RWPE1 (cell line): Measurements from ENCODE around the gene TNNI2.

Experiments used
- CTCF ChIA-PET: fragments of 350-600 bp; sonication (Branson Sonifier 250); formaldehyde crosslinking; extraction: SDS; loops from one replicate; lab custom pipeline; 2021; lab: Yijun Ruan, JAX
- POLR2A ChIA-PET: fragments of 400-600 bp; formaldehyde crosslinking; extraction: SDS; loops from one replicate; lab custom pipeline; 2020; ENCODE audit warnings: antibody characterized with exemption; ENCODE audit not compliant: low non-redundant PET; lab: Yijun Ruan, JAX
- DNase-seq: peaks from one replicate; pipeline ENCODE4 v3.0.0; 2012; ENCODE audit warnings: low spot score
- H3K27ac ChIP-seq: fragments of 450-650 bp; 2 replicates; pipeline ENCODE4 v1.5.1; 2017
- TF ChIP-seq, protein P1 (sequence below): fragments of 450-650 bp; conservative IDR thresholded peaks from 2 replicates; pipeline ENCODE4 v1.5.1; 2017; ENCODE audit warnings: low read depth, mild to moderate bottlenecking

Gene TNNI2

DNA sequence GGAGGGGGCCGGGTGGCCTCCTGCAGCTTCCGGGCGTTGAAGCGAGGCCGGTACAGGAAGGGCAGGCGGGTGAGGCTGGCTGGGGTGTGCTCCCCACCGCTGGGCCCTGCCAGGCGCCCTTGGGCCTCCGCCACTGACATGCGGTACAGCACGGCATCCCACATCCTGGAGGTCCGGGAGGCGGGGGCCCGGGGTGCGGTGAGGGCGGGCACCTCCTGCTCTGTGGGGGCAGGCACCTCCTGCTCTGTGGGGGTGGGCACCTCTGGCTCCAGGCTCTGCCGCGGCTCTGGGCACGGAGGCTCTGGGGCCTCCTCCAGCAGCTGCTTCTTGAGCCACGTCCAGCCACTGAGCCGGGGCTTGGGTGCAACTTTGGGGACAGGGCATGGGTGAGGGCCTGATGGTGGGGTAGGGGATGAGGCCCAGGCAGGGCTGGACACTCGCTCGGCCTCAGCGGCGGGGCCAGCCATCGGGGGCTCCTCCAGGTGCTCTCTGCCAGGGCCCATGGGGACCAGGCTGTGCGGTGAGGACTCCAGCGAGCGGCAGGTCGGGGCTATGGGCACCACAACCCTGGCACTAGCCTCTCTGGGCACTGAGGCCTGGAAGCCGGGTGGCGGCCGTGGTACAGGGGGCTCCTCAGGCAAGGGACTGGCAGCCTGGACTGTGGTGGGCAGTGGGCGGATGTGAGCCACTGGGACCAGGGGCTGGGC, 50.6 kb downstream of the TNNI2 start:
- peak overlapping the region; percentile 72 for H3K27ac ChIP-seq
- DNase-seq: no peak
- TF ChIP-seq, protein P1, sequence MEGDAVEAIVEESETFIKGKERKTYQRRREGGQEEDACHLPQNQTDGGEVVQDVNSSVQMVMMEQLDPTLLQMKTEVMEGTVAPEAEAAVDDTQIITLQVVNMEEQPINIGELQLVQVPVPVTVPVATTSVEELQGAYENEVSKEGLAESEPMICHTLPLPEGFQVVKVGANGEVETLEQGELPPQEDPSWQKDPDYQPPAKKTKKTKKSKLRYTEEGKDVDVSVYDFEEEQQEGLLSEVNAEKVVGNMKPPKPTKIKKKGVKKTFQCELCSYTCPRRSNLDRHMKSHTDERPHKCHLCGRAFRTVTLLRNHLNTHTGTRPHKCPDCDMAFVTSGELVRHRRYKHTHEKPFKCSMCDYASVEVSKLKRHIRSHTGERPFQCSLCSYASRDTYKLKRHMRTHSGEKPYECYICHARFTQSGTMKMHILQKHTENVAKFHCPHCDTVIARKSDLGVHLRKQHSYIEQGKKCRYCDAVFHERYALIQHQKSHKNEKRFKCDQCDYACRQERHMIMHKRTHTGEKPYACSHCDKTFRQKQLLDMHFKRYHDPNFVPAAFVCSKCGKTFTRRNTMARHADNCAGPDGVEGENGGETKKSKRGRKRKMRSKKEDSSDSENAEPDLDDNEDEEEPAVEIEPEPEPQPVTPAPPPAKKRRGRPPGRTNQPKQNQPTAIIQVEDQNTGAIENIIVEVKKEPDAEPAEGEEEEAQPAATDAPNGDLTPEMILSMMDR: no peak
- ChIA-PET POLR2A (no interaction called here), CTCF (interaction anchor here (0.5 kb wide), 1 partner anchor 194 kb away, joined by 4 read pairs; no protein-coding TSS in a partner anchor)

DNA sequence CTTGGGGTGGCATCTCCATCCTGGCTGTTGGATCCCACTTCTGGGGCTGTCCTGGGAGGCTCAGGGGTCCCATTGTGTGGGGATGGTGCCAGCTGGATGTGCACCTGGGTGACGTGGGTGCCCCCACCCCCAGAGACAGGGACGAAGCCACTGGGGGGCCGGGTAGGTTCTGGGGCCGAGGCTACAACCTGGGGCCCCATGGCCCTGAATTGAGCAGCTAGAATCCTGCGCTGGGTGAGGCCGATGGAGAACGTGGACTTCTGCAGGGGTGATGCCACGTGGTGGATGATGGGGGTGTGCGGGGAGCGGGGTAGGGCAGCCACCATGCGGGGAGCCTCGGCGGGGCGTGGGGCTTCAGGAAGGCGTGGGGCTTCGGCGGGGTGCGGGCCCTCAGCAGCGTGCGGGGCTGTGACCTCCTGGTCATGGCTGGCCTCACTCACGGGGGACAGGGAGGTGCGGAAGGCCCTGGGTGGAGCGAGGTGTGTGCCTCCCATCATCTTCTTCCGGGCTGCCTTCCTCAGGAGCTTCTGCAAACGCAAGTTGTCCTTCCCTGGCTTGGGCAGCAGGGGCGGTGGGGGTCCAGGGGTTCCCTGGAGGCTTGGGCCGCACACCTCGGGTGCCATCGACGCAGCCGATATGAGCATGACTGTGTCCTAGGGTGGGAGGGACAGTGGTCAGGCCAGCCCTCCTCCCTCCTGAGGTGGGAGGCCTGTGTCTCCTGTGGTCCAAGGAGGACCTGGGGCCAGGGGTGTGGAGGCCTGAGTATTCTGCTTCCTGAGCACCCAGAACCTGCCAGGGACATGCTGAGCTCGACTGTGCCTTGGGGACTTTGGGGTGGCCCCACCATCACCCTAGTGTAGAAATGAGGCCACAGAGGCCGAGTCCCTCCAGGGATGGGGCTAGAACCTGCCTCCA, 51.4 kb downstream of the TNNI2 start:
- no peak for DNase-seq
- ChIA-PET CTCF (interaction anchor here (1.8 kb wide), 1 partner anchor 8 kb away, joined by 5 read pairs; no protein-coding TSS in a partner anchor), POLR2A (no interaction called here)
- TF ChIP-seq, protein P1: no peak
- peak overlapping the region; percentile 72 for H3K27ac ChIP-seq
